ENCODE results near the gene TK2. TPM values are rescaled to one million over a fixed set of nuclear protein-coding genes. Genes with fewer than 3 reads are reported as not detected.

TK2 gene
- total and polyA plus RNA-seq, 10 donors, result 8.3 to 56.6 (median 31.8) TPM

DNA sequence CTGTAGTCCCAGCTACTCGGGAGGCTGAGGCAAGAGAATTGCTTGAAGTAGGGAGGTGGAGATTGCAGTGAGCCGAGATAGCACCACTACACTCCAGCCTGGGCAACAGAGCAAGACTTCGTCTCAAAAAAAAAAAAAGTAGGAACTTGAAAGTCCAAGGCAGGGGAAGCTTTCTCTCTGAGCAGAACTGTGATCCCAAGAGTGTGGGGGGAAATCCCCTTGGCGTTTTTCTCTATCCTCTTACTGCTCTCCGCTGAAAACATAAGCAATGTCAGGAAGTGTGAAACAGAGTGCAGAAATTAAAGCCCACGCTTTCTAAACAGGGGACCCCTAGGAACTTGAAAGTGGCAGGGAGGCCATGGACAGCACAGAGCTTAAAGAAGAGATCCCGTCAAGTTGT is 44.8 kb upstream of the TK2 start:
- no peaks in the 10 kb centered on the region for H3K27me3 ChIP-seq (replicated peaks in 1 of 7)
- intact Hi-C loops (cut with DNase I; ENCODE audit: low total_unique reads), result loop anchor here (10.0 kb wide), 1 partner anchor 120 kb away; no protein-coding TSS in a partner anchor
- 28 to 47% (median 46%) methylated on average over 7 of the region's 7 CpGs for WGBS, 5 donors

DNA sequence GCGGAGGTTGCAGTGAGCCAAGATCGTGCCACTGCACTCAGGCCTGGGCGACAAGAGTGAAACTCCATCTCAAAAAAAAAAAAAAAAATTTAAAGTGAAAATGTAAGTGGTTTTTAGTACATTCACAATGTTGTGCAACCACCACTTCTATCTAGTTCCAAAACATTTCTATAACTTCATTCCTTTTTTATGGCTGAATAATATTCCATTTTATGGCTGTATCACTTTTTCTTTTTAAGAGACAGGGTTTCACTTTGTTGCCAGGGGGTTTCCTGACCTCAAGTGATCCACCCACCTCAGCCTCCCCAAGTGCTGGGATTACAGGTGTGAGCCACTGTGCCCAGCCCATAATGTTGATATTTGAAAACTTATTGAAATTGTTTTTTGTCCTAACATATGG is 42.9 kb upstream of the TK2 start:
- H3K9me3 ChIP-seq, result peaks cover 0 to 5% (median 0%) of the 10 kb centered on the region in 8 donors
- TF ChIP-seq POLR2AphosphoS5 (IDR thresholded peaks at IDR 0.05), result no peak
- no peak overlapping the region for H3K4me3 ChIP-seq
- WGBS, 5 donors, result 94 to 100% (median 98%) methylated on average over 3 of the region's 3 CpGs
- H3K27me3 ChIP-seq (replicated peaks in 1 of 7), result no peaks in the 10 kb centered on the region
- H3K27ac ChIP-seq, result no peak overlapping the region
- DNase-seq, result no peak
- intact Hi-C loops (cut with DNase I; ENCODE audit: low total_unique reads), result loop anchor here (10.0 kb wide), 1 partner anchor 118 kb away; no protein-coding TSS in a partner anchor
- no peaks in the 10 kb centered on the region for H3K36me3 ChIP-seq
- peaks cover 0 to 45% (median 23%) of the 10 kb centered on the region in 6 donors for H3K4me1 ChIP-seq

More for the DNA sequence above, 44.8 kb upstream of the TK2 start:
- Histone ChIP-seq H3K27ac (no peak overlapping the region), H3K4me3 (no peak overlapping the region), H3K36me3 (no peaks in the 10 kb centered on the region), H3K9me3 (peaks cover 0 to 5% (median 0%) of the 10 kb centered on the region in 8 donors), H3K4me1 (peaks cover 0 to 25% (median 15%) of the 10 kb centered on the region in 6 donors)
- TF ChIP-seq, protein P1, sequence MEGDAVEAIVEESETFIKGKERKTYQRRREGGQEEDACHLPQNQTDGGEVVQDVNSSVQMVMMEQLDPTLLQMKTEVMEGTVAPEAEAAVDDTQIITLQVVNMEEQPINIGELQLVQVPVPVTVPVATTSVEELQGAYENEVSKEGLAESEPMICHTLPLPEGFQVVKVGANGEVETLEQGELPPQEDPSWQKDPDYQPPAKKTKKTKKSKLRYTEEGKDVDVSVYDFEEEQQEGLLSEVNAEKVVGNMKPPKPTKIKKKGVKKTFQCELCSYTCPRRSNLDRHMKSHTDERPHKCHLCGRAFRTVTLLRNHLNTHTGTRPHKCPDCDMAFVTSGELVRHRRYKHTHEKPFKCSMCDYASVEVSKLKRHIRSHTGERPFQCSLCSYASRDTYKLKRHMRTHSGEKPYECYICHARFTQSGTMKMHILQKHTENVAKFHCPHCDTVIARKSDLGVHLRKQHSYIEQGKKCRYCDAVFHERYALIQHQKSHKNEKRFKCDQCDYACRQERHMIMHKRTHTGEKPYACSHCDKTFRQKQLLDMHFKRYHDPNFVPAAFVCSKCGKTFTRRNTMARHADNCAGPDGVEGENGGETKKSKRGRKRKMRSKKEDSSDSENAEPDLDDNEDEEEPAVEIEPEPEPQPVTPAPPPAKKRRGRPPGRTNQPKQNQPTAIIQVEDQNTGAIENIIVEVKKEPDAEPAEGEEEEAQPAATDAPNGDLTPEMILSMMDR (IDR thresholded peaks at IDR 0.05 in 8 of 11, conservative IDR thresholded peaks at IDR 0.05 in 3 of 11), result no peak
- TF ChIP-seq POLR2A (IDR thresholded peaks at IDR 0.05), result no peak
- DNase-seq, result no peak

DNA sequence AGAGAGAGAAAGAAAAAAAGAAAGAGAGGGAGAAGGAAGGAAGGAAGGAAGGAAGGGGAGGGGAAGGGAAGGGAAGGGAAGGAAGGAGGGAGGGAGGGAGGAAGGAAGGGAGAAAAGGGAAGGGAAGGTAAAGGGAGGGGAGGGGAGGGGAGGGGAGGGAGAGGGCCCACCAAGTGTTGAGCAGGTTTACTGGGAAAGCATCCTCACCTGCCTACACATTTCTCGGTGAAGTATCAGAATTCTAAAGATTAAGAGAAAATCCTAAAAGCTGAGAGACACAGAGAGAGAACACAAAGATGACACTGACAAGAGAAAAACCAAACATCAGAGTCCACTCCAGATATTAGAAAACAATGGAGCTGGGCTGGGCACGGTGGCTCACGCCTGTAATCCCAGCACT is 42.3 kb upstream of the TK2 start:
- intact Hi-C loops (cut with DNase I; ENCODE audit: low total_unique reads), result loop anchor here (10.0 kb wide), 1 partner anchor 117 kb away; no protein-coding TSS in a partner anchor
- 88 to 96% (median 95%) methylated on average over 3 of the region's 3 CpGs for WGBS, 5 donors
- H3K27me3 ChIP-seq (replicated peaks in 1 of 7), result no peaks in the 10 kb centered on the region

DNA sequence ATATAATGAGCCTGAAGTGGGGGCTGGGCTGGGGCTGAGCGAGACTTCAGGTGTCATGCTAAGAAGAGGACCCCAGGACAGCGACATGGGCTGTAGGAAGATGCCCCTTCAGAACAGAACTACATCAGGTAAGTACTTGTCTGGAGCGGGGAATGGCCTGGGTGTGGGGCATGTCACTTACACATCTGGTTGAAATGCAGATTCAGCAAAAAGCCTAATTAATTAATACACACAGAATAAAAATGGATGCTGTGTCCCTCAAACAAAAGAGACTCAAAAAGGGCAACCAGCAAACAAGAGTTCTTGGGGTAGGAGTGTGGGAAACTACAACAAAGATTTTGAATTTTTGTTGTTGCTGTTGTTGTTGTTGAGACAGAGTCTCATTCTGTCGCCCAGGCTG is 41.1 kb upstream of the TK2 start:
- TF ChIP-seq POLR2AphosphoS5 (IDR thresholded peaks at IDR 0.05) (no peak), POLR2A (IDR thresholded peaks at IDR 0.05) (no peak)
- TF ChIP-seq, protein P1 (IDR thresholded peaks at IDR 0.05 in 8 of 11, conservative IDR thresholded peaks at IDR 0.05 in 3 of 11), result no peak
- Histone ChIP-seq H3K36me3 (no peaks in the 10 kb centered on the region), H3K4me1 (peaks cover 0 to 63% (median 38%) of the 10 kb centered on the region in 6 donors), H3K4me3 (no peak overlapping the region), H3K9me3 (peaks cover 0 to 5% (median 0%) of the 10 kb centered on the region in 8 donors), H3K27ac (no peak overlapping the region), H3K27me3 (replicated peaks in 1 of 7) (no peaks in the 10 kb centered on the region)
- WGBS, 5 donors, result 93 to 97% (median 95%) methylated on average over 4 of the region's 4 CpGs
- DNase-seq, result no peak
- intact Hi-C loops (cut with DNase I; ENCODE audit: low total_unique reads), result loop anchor here (10.0 kb wide), 1 partner anchor 116 kb away; no protein-coding TSS in a partner anchor

More for the DNA sequence above, 42.3 kb upstream of the TK2 start:
- no peak overlapping the region for H3K27ac ChIP-seq
- H3K36me3 ChIP-seq, result no peaks in the 10 kb centered on the region
- TF ChIP-seq POLR2AphosphoS5 (IDR thresholded peaks at IDR 0.05), result no peak
- TF ChIP-seq, protein P1 (IDR thresholded peaks at IDR 0.05 in 8 of 11, conservative IDR thresholded peaks at IDR 0.05 in 3 of 11), result no peak
- TF ChIP-seq POLR2A (IDR thresholded peaks at IDR 0.05), result no peak
- H3K9me3 ChIP-seq, result peaks cover 0 to 5% (median 0%) of the 10 kb centered on the region in 8 donors
- peaks cover 0 to 50% (median 29%) of the 10 kb centered on the region in 6 donors for H3K4me1 ChIP-seq
- DNase-seq, result no peak
- H3K4me3 ChIP-seq, result no peak overlapping the region
